ENCODE results near the gene SLCO2B1.
"Not testable (repeated sequence)": the region's sequence is repeated elsewhere in the genome, so short reads cannot be mapped to it uniquely, and the experiment has no call there.

The SLCO2B1 gene

GRCh38 chr11:75150879-75151278 lies at the start of gene SLCO2B1:
SLCO2B1 (plus strand) TSS chr11:75151107; CDS start chr11:75151382, 275 bp downstream.
- H3K27ac ChIP-seq, result no peak within 1 kb of the TSS
- TF ChIP-seq CTCF (conservative IDR thresholded peaks at IDR 0.05) (no peak), ZFX (IDR thresholded peaks at IDR 0.05) (no peak)

- no peak overlapping the region for H3K27ac ChIP-seq
- TF ChIP-seq ZFX (IDR thresholded peaks at IDR 0.05), result no peak
- TF ChIP-seq CTCF (conservative IDR thresholded peaks at IDR 0.05), result no peak
Observed at GRCh38 chr11:75101424-75102128, 49.3 kb upstream of the SLCO2B1 start.

GRCh38 chr11:75103380-75104026 lies 47.4 kb upstream of the SLCO2B1 start:
- no peak overlapping the region for H3K27ac ChIP-seq
- TF ChIP-seq ZFX (IDR thresholded peaks at IDR 0.05) (no peak), CTCF (conservative IDR thresholded peaks at IDR 0.05) (no peak)

GRCh38 chr11:75105462-75105925 lies 45.4 kb upstream of the SLCO2B1 start:
- no peak overlapping the region for H3K27ac ChIP-seq
- TF ChIP-seq ZFX (IDR thresholded peaks at IDR 0.05) (no peak), CTCF (conservative IDR thresholded peaks at IDR 0.05) (no peak)

- not testable (repeated sequence) for H3K27ac ChIP-seq
Observed at GRCh38 chr11:75105967-75106681, 44.8 kb upstream of the SLCO2B1 start.

- TF ChIP-seq CTCF (conservative IDR thresholded peaks at IDR 0.05), result no peak
- no peak for TF ChIP-seq ZFX (IDR thresholded peaks at IDR 0.05)
- no peak overlapping the region for H3K27ac ChIP-seq
Observed at GRCh38 chr11:75107187-75107586, 43.7 kb upstream of the SLCO2B1 start.

- TF ChIP-seq CTCF (conservative IDR thresholded peaks at IDR 0.05) (no peak), ZFX (IDR thresholded peaks at IDR 0.05) (no peak)
- H3K27ac ChIP-seq, result no peak overlapping the region
Observed at GRCh38 chr11:75112200-75112599, 38.7 kb upstream of the SLCO2B1 start.

All from C4-2B (cell line).